GM19025 (cell line): Measurements from ENCODE around the gene PSME3IP1.
A peak's percentile ranks its signal among the peaks of the same experiment; 100 is the strongest.
"Not testable (repeated sequence)": the region's sequence is repeated elsewhere in the genome, so short reads cannot be mapped to it uniquely, and the experiment has no call there.

Source experiments
- ATAC-seq: cut with Tn5 transposase; IDR thresholded peaks from one replicate; pipeline ENCODE4 v1.9.1; 2021; ENCODE audit warnings: mild to moderate bottlenecking, low read depth, moderate library complexity; ENCODE audit not compliant: unreplicated experiment

PSME3IP1 gene

GRCh38 chr16:57127037-57127763 lies 58.6 kb downstream of the PSME3IP1 start:
- ATAC-seq, result peak; percentile 65

GRCh38 chr16:57126411-57126810 lies 59.4 kb downstream of the PSME3IP1 start:
- no peak for ATAC-seq

GRCh38 chr16:57125969-57126368 lies 59.9 kb downstream of the PSME3IP1 start:
- ATAC-seq, result no peak

GRCh38 chr16:57125376-57125775 lies 60.5 kb downstream of the PSME3IP1 start:
- no peak for ATAC-seq

- ATAC-seq, result no peak
Measured at GRCh38 chr16:57123974-57124674, 61.7 kb downstream of the PSME3IP1 start.

- no peak for ATAC-seq
Measured at GRCh38 chr16:57123216-57123973, 62.4 kb downstream of the PSME3IP1 start.

GRCh38 chr16:57118461-57119084 lies 67.3 kb downstream of the PSME3IP1 start:
- ATAC-seq, result no peak

GRCh38 chr16:57115514-57116182 lies 70.2 kb downstream of the PSME3IP1 start:
- ATAC-seq, result no peak

GRCh38 chr16:57115168-57115513 lies 70.7 kb downstream of the PSME3IP1 start:
- ATAC-seq, result no peak

GRCh38 chr16:57113664-57114063 lies 72.2 kb downstream of the PSME3IP1 start:
- no peak for ATAC-seq

GRCh38 chr16:57113042-57113453 lies 72.8 kb downstream of the PSME3IP1 start:
- ATAC-seq, result no peak

GRCh38 chr16:57112403-57113041 lies 73.3 kb downstream of the PSME3IP1 start:
- no peak for ATAC-seq

- ATAC-seq, result no peak
Measured at GRCh38 chr16:57111420-57111819, 74.4 kb downstream of the PSME3IP1 start.

- ATAC-seq, result no peak
Measured at GRCh38 chr16:57110937-57111336, 74.9 kb downstream of the PSME3IP1 start.

- not testable (repeated sequence) for ATAC-seq
Measured at GRCh38 chr16:57109259-57110105, 76.4 kb downstream of the PSME3IP1 start.

GRCh38 chr16:57108432-57108831 lies 77.4 kb downstream of the PSME3IP1 start:
- ATAC-seq, result no peak

GRCh38 chr16:57107321-57107922 lies 78.4 kb downstream of the PSME3IP1 start:
- ATAC-seq, result no peak

GRCh38 chr16:57106767-57107166 lies 79.1 kb downstream of the PSME3IP1 start:
- no peak for ATAC-seq

- no peak for ATAC-seq
Measured at GRCh38 chr16:57105184-57105583, 80.7 kb downstream of the PSME3IP1 start.
